GM21390 (cell line): ENCODE results near the gene HES6.
"Not testable (repeated sequence)": the region's sequence is repeated elsewhere in the genome, so short reads cannot be mapped to it uniquely, and the experiment has no call there.

ENCODE experiments used
- ATAC-seq: cut with Tn5 transposase; IDR thresholded peaks from one replicate; pipeline ENCODE4 v1.9.1; 2021; ENCODE audit not compliant: unreplicated experiment

Gene HES6

GRCh38 chr2:238274152-238274865 is 34.5 kb upstream of the HES6 start:
- no peak for ATAC-seq

GRCh38 chr2:238273433-238273832 is 33.6 kb upstream of the HES6 start:
- ATAC-seq, result not testable (repeated sequence)

GRCh38 chr2:238272156-238272555 is 32.3 kb upstream of the HES6 start:
- no peak for ATAC-seq

GRCh38 chr2:238271686-238272085 is 31.8 kb upstream of the HES6 start:
- not testable (repeated sequence) for ATAC-seq

GRCh38 chr2:238271061-238271554 is 31.3 kb upstream of the HES6 start:
- ATAC-seq, result no peak

GRCh38 chr2:238270606-238271005 is 30.8 kb upstream of the HES6 start:
- ATAC-seq, result no peak

- no peak for ATAC-seq
These were observed 29.9 kb upstream of the HES6 start for GRCh38 chr2:238269741-238270140.

- ATAC-seq, result no peak
These were observed 28.2 kb upstream of the HES6 start for GRCh38 chr2:238267884-238268680.

GRCh38 chr2:238267341-238267710 is 27.5 kb upstream of the HES6 start:
- ATAC-seq, result no peak

GRCh38 chr2:238265605-238266004 is 25.8 kb upstream of the HES6 start:
- no peak for ATAC-seq

GRCh38 chr2:238264072-238264460 is 24.2 kb upstream of the HES6 start:
- ATAC-seq, result no peak

GRCh38 chr2:238263204-238264071 is 23.6 kb upstream of the HES6 start:
- peak; percentile 75 for ATAC-seq

- no peak for ATAC-seq
These were observed 22.8 kb upstream of the HES6 start for GRCh38 chr2:238262496-238263122.

- no peak for ATAC-seq
These were observed 22.0 kb upstream of the HES6 start for GRCh38 chr2:238261718-238262375.

GRCh38 chr2:238260883-238261282 is 21.0 kb upstream of the HES6 start:
- ATAC-seq, result no peak

- ATAC-seq, result no peak
These were observed 19.5 kb upstream of the HES6 start for GRCh38 chr2:238259061-238260020.

- no peak for ATAC-seq
These were observed 18.2 kb upstream of the HES6 start for GRCh38 chr2:238257786-238258700.

- no peak for ATAC-seq
These were observed 16.8 kb upstream of the HES6 start for GRCh38 chr2:238256594-238257104.
